GM11168 (cell line): Measurements from ENCODE around the gene IER5.

Experiments
- in situ Hi-C: fragments of 300-500 bp; cut with MboI; formaldehyde crosslinking; loops from one replicate; pipeline ENCODE4 v1.12.0; 2022; ENCODE audit warnings: low sequenced_read_pairs; ENCODE audit not compliant: unreplicated experiment

IER5 gene

GRCh38 chr1:181128592-181129497 lies 40.3 kb downstream of the IER5 start:
- in situ Hi-C loops: loop anchor here (25.0 kb wide), 1 partner anchor 92 kb away; the partner anchor contains the start of gene MR1

- in situ Hi-C loops: loop anchor here (25.0 kb wide), 1 partner anchor 93 kb away; the partner anchor contains the start of gene MR1
Measured at GRCh38 chr1:181129771-181130606, 41.5 kb downstream of the IER5 start.

- in situ Hi-C loops: loop anchor here (25.0 kb wide), 1 partner anchor 94 kb away; the partner anchor contains the start of gene MR1
Measured at GRCh38 chr1:181131255-181131941, 42.9 kb downstream of the IER5 start.

- in situ Hi-C loops: loop anchor here (25.0 kb wide), 1 partner anchor 96 kb away; the partner anchor contains the start of gene MR1
Measured at GRCh38 chr1:181133441-181133951, 45.0 kb downstream of the IER5 start.

GRCh38 chr1:181133969-181134418 lies 45.5 kb downstream of the IER5 start:
- in situ Hi-C loops: loop anchor here (25.0 kb wide), 1 partner anchor 97 kb away; the partner anchor contains the start of gene MR1

GRCh38 chr1:181134543-181135436 lies 46.3 kb downstream of the IER5 start:
- in situ Hi-C loops: loop anchor here (5.0 to 25.0 kb wide), 2 partner anchors 37 to 97 kb away; partner anchors contain the start of gene MR1

GRCh38 chr1:181135437-181135731 lies 46.9 kb downstream of the IER5 start:
- in situ Hi-C loops: loop anchor here (5.0 to 25.0 kb wide), 2 partner anchors 38 to 98 kb away; partner anchors contain the start of gene MR1

GRCh38 chr1:181135815-181136737 lies 47.6 kb downstream of the IER5 start:
- in situ Hi-C loops: loop anchor here (5.0 to 25.0 kb wide), 2 partner anchors 39 to 99 kb away; partner anchors contain the start of gene MR1

- in situ Hi-C loops: loop anchor here (5.0 to 25.0 kb wide), 2 partner anchors 39 to 99 kb away; partner anchors contain the start of gene MR1
Measured at GRCh38 chr1:181136738-181137122, 48.2 kb downstream of the IER5 start.

GRCh38 chr1:181137217-181137743 lies 48.8 kb downstream of the IER5 start:
- in situ Hi-C loops: loop anchor here (5.0 to 25.0 kb wide), 2 partner anchors 40 to 100 kb away; partner anchors contain the start of gene MR1

GRCh38 chr1:181139631-181140061 lies 51.1 kb downstream of the IER5 start:
- in situ Hi-C loops: loop anchor here (5.0 to 25.0 kb wide), 3 partner anchors 42 to 257 kb away; partner anchors contain the start of gene MR1

GRCh38 chr1:181140398-181140797 lies 51.9 kb downstream of the IER5 start:
- in situ Hi-C loops: loop anchor here (5.0 to 25.0 kb wide), 2 partner anchors 103 to 258 kb away; partner anchors contain the start of gene MR1

- in situ Hi-C loops: loop anchor here (5.0 to 25.0 kb wide), 2 partner anchors 104 to 259 kb away; partner anchors contain the start of gene MR1
Measured at GRCh38 chr1:181140891-181141290, 52.4 kb downstream of the IER5 start.

- in situ Hi-C loops: loop anchor here (5.0 to 25.0 kb wide), 2 partner anchors 104 to 259 kb away; partner anchors contain the start of gene MR1
Measured at GRCh38 chr1:181141431-181141910, 53.0 kb downstream of the IER5 start.
